GM21723 (cell line): ENCODE data around the gene CCDC150.

Experiments used
- ATAC-seq: cut with Tn5 transposase; IDR thresholded peaks from one replicate; pipeline ENCODE4 v1.9.1; 2021; ENCODE audit warnings: mild to moderate bottlenecking, moderate library complexity; ENCODE audit not compliant: unreplicated experiment

CCDC150 gene

DNA sequence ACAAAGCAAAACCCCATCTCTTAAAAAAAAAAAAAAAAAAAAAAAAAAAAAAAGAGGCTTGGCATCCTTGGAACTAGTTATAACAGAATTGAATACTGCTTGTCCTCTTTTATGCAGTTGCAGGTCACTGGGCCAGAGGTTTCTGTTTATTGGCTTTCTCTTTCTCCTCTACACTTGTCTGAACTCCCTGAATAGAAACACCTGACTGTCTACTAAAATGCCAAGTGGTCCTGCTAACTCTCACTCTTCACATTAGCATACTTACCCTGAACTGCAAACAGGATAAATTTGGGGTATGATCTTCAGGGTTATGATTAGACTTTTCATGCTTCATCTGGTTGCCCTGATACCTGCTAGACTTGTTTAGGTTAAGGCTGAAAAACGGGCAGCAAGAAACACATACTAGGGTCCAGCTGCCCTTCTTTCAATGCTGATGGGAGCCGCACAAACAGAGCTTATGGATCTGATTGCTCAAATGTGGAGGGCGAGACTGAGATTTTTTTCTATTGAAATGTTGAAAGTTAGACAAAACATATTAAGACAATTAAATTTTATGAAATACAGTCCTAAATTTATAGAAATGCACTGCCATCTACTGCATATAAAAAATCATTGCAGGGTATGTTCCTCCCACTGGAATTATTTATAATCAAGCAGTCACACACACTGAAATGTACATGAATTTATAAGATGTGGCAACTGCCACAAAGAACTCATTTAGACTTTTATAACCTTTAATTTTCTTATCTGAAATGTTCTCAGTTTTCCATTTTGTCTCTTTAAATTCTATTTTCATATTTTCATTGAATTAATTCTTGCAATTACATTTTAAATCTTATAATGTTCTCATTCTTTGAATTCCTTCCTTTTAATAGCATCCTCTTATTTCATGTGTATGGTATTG lies 119.2 kb downstream of the CCDC150 start:
- no peak for ATAC-seq

DNA sequence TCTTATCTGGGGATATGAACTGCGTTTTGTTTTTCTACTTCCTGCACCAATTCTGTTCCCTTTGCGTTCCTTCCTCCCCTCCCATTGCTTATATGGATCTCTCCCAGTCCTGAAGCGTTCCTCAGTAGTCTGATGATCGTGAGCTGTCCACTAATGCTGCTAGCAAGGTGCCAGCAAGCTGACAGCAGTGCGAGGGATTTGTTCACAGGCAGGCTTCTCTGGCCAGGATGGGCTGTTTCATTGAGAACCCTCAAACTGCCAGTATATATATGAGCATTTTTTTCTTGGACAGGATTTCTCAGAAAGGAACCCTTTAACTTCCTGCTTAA lies 119.8 kb downstream of the CCDC150 start:
- ATAC-seq, result no peak

- ATAC-seq, result no peak
Measured at GRCh38 chr2:196767101-196767500, 127.6 kb downstream of the CCDC150 start.
